WTC11 (cell line): Measurements from ENCODE around the gene COL9A2.

ENCODE experiments used
- AFF4 ChIP-seq: sonication (generic); formaldehyde crosslinking; IDR thresholded peaks from 2 replicates; pipeline ENCODE4 v1.8.1; 2023; ENCODE audit warnings: mild to moderate bottlenecking, missing genetic modification reagents, borderline replicate concordance
- CTCF ChIP-seq: fragments of 200-600 bp; IDR thresholded peaks from 2 replicates; pipeline ENCODE4 v1.8.0; 2022; ENCODE audit warnings: antibody characterized with exemption
- E2F1 ChIP-seq: sonication (generic); formaldehyde crosslinking; IDR thresholded peaks from 2 replicates; pipeline ENCODE4 v1.8.0; 2022; ENCODE audit warnings: mild to moderate bottlenecking, missing genetic modification reagents
- E2F4 ChIP-seq: sonication (generic); formaldehyde crosslinking; IDR thresholded peaks from 2 replicates; pipeline ENCODE4 v1.8.1; 2022; ENCODE audit warnings: low read depth, mild to moderate bottlenecking, moderate library complexity, missing genetic modification reagents, borderline replicate concordance
- ERG ChIP-seq: fragments of 250-450 bp; sonication (Bioruptor Pico); IDR thresholded peaks from 2 replicates; pipeline ENCODE4 v1.8.0; 2021; ENCODE audit warnings: mild to moderate bottlenecking
- FOXP4 ChIP-seq: sonication (generic); formaldehyde crosslinking; IDR thresholded peaks from 2 replicates; pipeline ENCODE4 v1.8.0; 2022; ENCODE audit warnings: mild to moderate bottlenecking, missing genetic modification reagents
- MXD4 ChIP-seq: fragments of 250-450 bp; sonication (Bioruptor Pico); IDR thresholded peaks from 2 replicates; pipeline ENCODE4 v1.8.0; 2021; ENCODE audit warnings: mild to moderate bottlenecking, moderate library complexity, borderline replicate concordance
- NFYB ChIP-seq: sonication (generic); formaldehyde crosslinking; conservative IDR thresholded peaks from 2 replicates; pipeline ENCODE4 v1.8.0; 2022; ENCODE audit warnings: low read depth, missing genetic modification reagents
- PRDM15 ChIP-seq: sonication (generic); formaldehyde crosslinking; IDR thresholded peaks from 2 replicates; pipeline ENCODE4 v1.8.0; 2022; ENCODE audit warnings: missing genetic modification reagents
- TCF7 ChIP-seq: sonication (generic); formaldehyde crosslinking; IDR thresholded peaks from 2 replicates; pipeline ENCODE4 v1.8.0; 2022; ENCODE audit warnings: mild to moderate bottlenecking, low read depth, missing genetic modification reagents, moderate library complexity
- TP53 ChIP-seq: sonication (generic); formaldehyde crosslinking; IDR thresholded peaks from 2 replicates; pipeline ENCODE4 v1.8.1; 2023; ENCODE audit warnings: mild to moderate bottlenecking, missing genetic modification reagents
- ZNF121 ChIP-seq: sonication (generic); formaldehyde crosslinking; IDR thresholded peaks from 2 replicates; pipeline ENCODE4 v1.8.0; 2023; ENCODE audit warnings: missing genetic modification reagents
- ZNF138 ChIP-seq: sonication (generic); formaldehyde crosslinking; conservative IDR thresholded peaks from 2 replicates; pipeline ENCODE4 v1.8.1; 2022; ENCODE audit warnings: mild to moderate bottlenecking, moderate library complexity, missing genetic modification reagents
- ZNF396 ChIP-seq: fragments of 250-450 bp; sonication (Bioruptor Pico); IDR thresholded peaks from 2 replicates; pipeline ENCODE4 v1.8.0; 2021; ENCODE audit warnings: mild to moderate bottlenecking, moderate library complexity, borderline replicate concordance

GRCh38 chr1:40281853-40282252 lies 35.2 kb downstream of the COL9A2 start:
- TF ChIP-seq CTCF (no peak), AFF4 (no peak), TCF7 (no peak), TP53 (CRISPR knock-in tag) (no peak), E2F1 (CRISPR knock-in tag) (no peak), FOXP4 (CRISPR knock-in tag) (no peak), NFYB (CRISPR knock-in tag) (no peak), MXD4 (CRISPR knock-in tag) (no peak), ZNF138 (CRISPR knock-in tag) (no peak), E2F4 (CRISPR knock-in tag) (no peak), ZNF121 (CRISPR knock-in tag) (no peak), ZNF396 (CRISPR knock-in tag) (no peak), PRDM15 (CRISPR knock-in tag) (no peak), ERG (CRISPR knock-in tag) (no peak)
